Transverse colon (tissue), 3 donors: ENCODE results near the gene CALY.

Source experiments
- CTCF ChIP-seq, 5 experiments: fragments of 200-600 bp in 3 of 5; fragments of 450-650 bp in 2 of 5; sonication (generic) in 3 of 5; IDR thresholded peaks; 1 replicate in 2 of 5; 2 replicates in 3 of 5; pipeline ENCODE4 v1.5.1; 2016 to 2017; ENCODE audit warnings: antibody characterized with exemption in 5 of 5, inconsistent platforms in 3 of 5, mild to moderate bottlenecking in 2 of 5, moderate library complexity in 1 of 5
- POLR2A ChIP-seq: fragments of 450-650 bp; IDR thresholded peaks from one replicate; pipeline ENCODE4 v1.6.1; 2016; ENCODE audit warnings: antibody characterized with exemption, mild to moderate bottlenecking, moderate library complexity

GRCh38 chr10:133286366-133286765, 50.3 kb downstream of the CALY start:
- TF ChIP-seq CTCF (IDR thresholded peaks at IDR 0.05): no peak
- TF ChIP-seq POLR2A: no peak
